GM12865 (cell line): ENCODE results near the gene CYP4F2.
A peak's percentile ranks its signal among the peaks of the same experiment; 100 is the strongest.

Source experiments
- DNase-seq: peaks from one replicate; pipeline ENCODE4 v3.0.0; 2010; ENCODE audit warnings: low read depth
- H3K4me3 ChIP-seq: 2 replicates; pipeline ENCODE4 v1.5.1; 2011; ENCODE audit warnings: mild to moderate bottlenecking, low read depth, low read length, control low read depth
- CTCF ChIP-seq: IDR thresholded peaks from 2 replicates; pipeline ENCODE4 v1.5.1; 2011; ENCODE audit warnings: low read length, control low read depth, low read depth, inconsistent platforms; ENCODE audit not compliant: insufficient read depth; ENCODE audit errors: missing control alignments

Gene CYP4F2

GRCh38 chr19:15871570-15871969, 26.3 kb downstream of the CYP4F2 start:
- TF ChIP-seq CTCF, result no peak
- no peak overlapping the region for H3K4me3 ChIP-seq
- peak; percentile 44 for DNase-seq

- no peak overlapping the region for H3K4me3 ChIP-seq
- DNase-seq, result no peak
- TF ChIP-seq CTCF, result no peak
Measured at GRCh38 chr19:15869873-15870272, 28.0 kb downstream of the CYP4F2 start.

DNA sequence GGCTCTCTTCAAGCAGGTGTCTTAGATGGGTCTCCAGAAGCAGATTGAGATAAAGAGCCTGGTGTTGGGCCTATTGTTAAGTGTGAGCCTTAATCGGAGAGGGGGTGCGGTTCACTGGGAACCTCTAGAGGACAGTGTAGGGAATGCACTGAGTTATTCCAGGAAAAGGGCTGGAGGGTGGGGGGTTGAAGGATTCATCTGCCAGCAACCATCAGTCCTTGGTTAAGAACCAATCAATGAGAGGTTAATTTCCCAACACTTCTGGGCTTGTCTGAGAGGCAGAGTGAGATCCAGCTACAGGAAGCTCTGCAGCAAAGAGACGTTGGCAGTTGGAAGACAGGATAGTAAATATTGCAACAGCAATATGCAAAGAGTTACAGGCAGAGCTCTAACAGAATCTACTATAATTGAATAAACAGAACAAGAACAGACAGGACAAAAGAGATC, 28.7 kb downstream of the CYP4F2 start:
- peak; percentile 14 for DNase-seq
- no peak overlapping the region for H3K4me3 ChIP-seq
- peak; percentile 47 for TF ChIP-seq CTCF

DNA sequence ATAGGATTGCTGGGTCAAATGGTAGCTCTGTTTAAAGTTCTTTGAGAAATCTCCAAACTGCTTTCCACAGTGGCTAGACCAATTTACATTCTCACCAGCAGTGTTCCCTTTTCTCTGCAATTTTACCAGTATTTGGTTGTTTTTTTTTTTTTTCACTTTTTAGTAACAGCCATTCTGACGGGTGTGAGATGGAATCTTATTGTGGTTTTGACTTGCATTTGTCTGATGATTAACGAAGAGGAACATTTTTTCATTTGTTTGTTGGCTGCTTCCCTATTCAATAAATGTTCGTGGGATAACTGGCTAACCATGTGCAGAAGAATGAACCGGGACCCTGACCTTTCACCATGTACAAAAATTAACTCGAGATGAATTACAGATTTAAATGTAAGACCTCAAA, 31.2 kb downstream of the CYP4F2 start:
- no peak overlapping the region for H3K4me3 ChIP-seq
- TF ChIP-seq CTCF, result no peak
- DNase-seq, result no peak

DNA sequence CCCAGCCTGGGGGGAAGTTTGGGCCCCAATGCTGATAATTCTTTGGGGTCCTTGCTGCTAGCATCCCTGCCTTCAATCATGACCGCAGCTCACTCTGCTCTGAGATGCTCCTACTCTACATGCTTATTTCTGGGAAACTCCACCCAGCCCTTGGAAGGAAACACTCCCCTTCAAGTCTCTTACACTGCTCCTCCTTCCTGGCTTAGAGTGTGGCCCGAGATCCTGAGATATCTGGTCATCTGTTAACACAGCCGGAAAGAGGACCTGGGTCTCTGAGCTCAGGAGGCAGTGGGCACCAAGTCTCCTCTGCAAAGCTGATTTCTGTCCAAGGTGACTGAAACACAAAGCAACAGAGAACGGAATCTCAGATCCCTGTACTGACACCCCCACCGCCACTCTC, 33.0 kb downstream of the CYP4F2 start:
- H3K4me3 ChIP-seq, result no peak overlapping the region
- no peak for TF ChIP-seq CTCF
- DNase-seq, result no peak

DNA sequence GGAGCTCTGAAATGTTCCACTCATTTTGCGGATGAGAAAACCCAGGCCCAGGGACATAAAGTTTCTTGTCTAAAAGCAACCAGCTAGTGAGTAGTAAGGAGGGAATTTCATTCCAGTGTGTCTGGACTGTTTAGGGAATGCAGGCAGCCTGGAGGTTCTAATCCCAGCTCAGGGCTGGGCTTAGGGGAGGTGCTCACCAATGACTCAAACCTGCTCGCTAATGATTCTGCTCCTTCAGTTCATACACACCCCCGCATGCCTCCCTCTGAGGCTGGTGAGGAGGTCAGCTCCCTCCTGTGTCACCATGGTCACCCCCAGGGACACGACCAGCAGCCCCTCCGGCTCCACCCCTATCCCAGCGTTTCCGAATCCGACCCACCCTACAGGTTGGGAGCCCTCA, 34.6 kb downstream of the CYP4F2 start:
- no peak for DNase-seq
- TF ChIP-seq CTCF, result no peak
- H3K4me3 ChIP-seq, result no peak overlapping the region

DNA sequence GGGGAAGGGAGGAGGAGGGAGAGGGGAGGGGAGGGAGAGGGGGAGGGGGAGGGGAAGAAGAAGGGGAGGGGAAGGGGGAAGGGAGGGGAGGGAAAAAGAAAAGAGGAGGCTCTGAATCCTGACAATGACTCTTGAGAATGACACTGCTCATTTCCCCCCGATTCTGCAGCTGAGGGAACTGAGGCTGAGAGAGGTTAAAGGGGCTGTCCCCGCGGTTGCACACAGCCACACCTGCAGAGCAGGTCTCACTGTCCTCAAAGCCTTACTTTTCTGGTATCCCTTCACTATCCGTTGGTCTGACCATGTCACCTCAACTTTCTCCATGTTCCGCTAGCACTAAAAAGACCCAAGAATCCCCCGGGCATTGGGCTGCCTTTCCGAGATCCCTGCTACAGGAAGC, 35.4 kb downstream of the CYP4F2 start:
- TF ChIP-seq CTCF, result no peak
- DNase-seq, result no peak
- H3K4me3 ChIP-seq, result no peak overlapping the region
